ENCODE data around the gene TBC1D12.

- no peak for TF ChIP-seq EZH2 (IDR thresholded peaks at IDR 0.05)
- TF ChIP-seq CTCF (IDR thresholded peaks at IDR 0.05), result no peak
Measured at GRCh38 chr10:94546901-94547185, 144.5 kb downstream of the TBC1D12 start.

All from neural progenitor cell (in vitro differentiated cells).